ENCODE measurements around the gene RNF223. TPM values are rescaled to one million over a fixed set of nuclear protein-coding genes. Genes with fewer than 3 reads are reported as not detected.

The RNF223 gene
- total and polyA plus RNA-seq, 4 donors = 0.14 TPM; not detected in 3

DNA sequence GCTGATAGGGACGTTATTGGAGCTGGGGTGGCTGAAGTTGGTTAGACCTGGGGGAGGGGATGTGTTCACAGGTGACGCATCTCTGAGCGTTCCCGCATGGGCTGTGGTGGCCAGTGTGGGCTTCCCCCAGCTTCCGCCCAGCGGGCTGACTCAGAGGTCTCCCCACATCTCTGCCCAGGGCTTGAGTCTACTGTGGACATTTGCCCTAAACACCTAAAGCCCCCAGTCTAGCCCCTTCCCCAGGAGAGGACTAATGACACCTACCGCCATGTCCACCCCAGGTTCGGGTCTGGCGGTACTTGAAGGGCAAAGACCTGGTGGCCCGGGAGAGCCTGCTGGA, 52.2 kb downstream of the RNF223 start:
- no peak overlapping the region for H3K27ac ChIP-seq (ENCODE audit: low read depth in 1 of 2, low read length in 2 of 2)
- H3K36me3 ChIP-seq (ENCODE audit: control insufficient read depth in 4 of 4, insufficient read depth in 3 of 4, low read depth in 1 of 4, low read length in 3 of 4) = no peaks in the 10 kb centered on the region
- DNase-seq (ENCODE audit: low spot score) = no peak
- no peak for TF ChIP-seq EGR1 (IDR thresholded peaks at IDR 0.05; ENCODE audit: low read depth in 2 of 2)
- no peak for TF ChIP-seq FOXA1 (IDR thresholded peaks at IDR 0.05)
- no peak for TF ChIP-seq GABPA (IDR thresholded peaks at IDR 0.05 in 1 of 2, conservative IDR thresholded peaks at IDR 0.05 in 1 of 2)
- TF ChIP-seq JUND (IDR thresholded peaks at IDR 0.05) = no peak
- TF ChIP-seq, protein P1, sequence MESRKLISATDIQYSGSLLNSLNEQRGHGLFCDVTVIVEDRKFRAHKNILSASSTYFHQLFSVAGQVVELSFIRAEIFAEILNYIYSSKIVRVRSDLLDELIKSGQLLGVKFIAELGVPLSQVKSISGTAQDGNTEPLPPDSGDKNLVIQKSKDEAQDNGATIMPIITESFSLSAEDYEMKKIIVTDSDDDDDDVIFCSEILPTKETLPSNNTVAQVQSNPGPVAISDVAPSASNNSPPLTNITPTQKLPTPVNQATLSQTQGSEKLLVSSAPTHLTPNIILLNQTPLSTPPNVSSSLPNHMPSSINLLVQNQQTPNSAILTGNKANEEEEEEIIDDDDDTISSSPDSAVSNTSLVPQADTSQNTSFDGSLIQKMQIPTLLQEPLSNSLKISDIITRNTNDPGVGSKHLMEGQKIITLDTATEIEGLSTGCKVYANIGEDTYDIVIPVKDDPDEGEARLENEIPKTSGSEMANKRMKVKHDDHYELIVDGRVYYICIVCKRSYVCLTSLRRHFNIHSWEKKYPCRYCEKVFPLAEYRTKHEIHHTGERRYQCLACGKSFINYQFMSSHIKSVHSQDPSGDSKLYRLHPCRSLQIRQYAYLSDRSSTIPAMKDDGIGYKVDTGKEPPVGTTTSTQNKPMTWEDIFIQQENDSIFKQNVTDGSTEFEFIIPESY (IDR thresholded peaks at IDR 0.05) = no peak
- TF ChIP-seq, protein P2, sequence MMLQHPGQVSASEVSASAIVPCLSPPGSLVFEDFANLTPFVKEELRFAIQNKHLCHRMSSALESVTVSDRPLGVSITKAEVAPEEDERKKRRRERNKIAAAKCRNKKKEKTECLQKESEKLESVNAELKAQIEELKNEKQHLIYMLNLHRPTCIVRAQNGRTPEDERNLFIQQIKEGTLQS (IDR thresholded peaks at IDR 0.05) = no peak
- TF ChIP-seq, protein P3, sequence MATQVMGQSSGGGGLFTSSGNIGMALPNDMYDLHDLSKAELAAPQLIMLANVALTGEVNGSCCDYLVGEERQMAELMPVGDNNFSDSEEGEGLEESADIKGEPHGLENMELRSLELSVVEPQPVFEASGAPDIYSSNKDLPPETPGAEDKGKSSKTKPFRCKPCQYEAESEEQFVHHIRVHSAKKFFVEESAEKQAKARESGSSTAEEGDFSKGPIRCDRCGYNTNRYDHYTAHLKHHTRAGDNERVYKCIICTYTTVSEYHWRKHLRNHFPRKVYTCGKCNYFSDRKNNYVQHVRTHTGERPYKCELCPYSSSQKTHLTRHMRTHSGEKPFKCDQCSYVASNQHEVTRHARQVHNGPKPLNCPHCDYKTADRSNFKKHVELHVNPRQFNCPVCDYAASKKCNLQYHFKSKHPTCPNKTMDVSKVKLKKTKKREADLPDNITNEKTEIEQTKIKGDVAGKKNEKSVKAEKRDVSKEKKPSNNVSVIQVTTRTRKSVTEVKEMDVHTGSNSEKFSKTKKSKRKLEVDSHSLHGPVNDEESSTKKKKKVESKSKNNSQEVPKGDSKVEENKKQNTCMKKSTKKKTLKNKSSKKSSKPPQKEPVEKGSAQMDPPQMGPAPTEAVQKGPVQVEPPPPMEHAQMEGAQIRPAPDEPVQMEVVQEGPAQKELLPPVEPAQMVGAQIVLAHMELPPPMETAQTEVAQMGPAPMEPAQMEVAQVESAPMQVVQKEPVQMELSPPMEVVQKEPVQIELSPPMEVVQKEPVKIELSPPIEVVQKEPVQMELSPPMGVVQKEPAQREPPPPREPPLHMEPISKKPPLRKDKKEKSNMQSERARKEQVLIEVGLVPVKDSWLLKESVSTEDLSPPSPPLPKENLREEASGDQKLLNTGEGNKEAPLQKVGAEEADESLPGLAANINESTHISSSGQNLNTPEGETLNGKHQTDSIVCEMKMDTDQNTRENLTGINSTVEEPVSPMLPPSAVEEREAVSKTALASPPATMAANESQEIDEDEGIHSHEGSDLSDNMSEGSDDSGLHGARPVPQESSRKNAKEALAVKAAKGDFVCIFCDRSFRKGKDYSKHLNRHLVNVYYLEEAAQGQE (IDR thresholded peaks at IDR 0.05) = no peak
- TF ChIP-seq TAF1 (conservative IDR thresholded peaks at IDR 0.05) = no peak
- no peak for TF ChIP-seq RAD21 (IDR thresholded peaks at IDR 0.05)
- no peak for TF ChIP-seq HNF4G (IDR thresholded peaks at IDR 0.05)
- TF ChIP-seq RXRA (IDR thresholded peaks at IDR 0.05) = no peak
- no peak for TF ChIP-seq HNF4A (conservative IDR thresholded peaks at IDR 0.05)
- TF ChIP-seq, protein P4, sequence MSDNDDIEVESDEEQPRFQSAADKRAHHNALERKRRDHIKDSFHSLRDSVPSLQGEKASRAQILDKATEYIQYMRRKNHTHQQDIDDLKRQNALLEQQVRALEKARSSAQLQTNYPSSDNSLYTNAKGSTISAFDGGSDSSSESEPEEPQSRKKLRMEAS (IDR thresholded peaks at IDR 0.05) = no peak
- WGBS = 89% methylated on average over 10 of the region's 10 CpGs
- no peaks in the 10 kb centered on the region for H3K9me3 ChIP-seq (ENCODE audit: control insufficient read depth in 4 of 4, low read length in 3 of 4)
- H3K4me1 ChIP-seq (ENCODE audit: control insufficient read depth in 4 of 4, insufficient read depth in 4 of 4, low read length in 3 of 4) = peaks cover 3 to 10% (median 7%) of the 10 kb centered on the region in 4 donors
- no peak overlapping the region for H3K9ac ChIP-seq (ENCODE audit: low read depth in 1 of 2, low read length in 2 of 2)
- no peaks in the 10 kb centered on the region for H3K27me3 ChIP-seq (ENCODE audit: control insufficient read depth in 4 of 4, insufficient read depth in 4 of 4, low read length in 3 of 4)
- no peak overlapping the region for H3K4me3 ChIP-seq (ENCODE audit: low read depth in 1 of 3, low read length in 3 of 3)

DNA sequence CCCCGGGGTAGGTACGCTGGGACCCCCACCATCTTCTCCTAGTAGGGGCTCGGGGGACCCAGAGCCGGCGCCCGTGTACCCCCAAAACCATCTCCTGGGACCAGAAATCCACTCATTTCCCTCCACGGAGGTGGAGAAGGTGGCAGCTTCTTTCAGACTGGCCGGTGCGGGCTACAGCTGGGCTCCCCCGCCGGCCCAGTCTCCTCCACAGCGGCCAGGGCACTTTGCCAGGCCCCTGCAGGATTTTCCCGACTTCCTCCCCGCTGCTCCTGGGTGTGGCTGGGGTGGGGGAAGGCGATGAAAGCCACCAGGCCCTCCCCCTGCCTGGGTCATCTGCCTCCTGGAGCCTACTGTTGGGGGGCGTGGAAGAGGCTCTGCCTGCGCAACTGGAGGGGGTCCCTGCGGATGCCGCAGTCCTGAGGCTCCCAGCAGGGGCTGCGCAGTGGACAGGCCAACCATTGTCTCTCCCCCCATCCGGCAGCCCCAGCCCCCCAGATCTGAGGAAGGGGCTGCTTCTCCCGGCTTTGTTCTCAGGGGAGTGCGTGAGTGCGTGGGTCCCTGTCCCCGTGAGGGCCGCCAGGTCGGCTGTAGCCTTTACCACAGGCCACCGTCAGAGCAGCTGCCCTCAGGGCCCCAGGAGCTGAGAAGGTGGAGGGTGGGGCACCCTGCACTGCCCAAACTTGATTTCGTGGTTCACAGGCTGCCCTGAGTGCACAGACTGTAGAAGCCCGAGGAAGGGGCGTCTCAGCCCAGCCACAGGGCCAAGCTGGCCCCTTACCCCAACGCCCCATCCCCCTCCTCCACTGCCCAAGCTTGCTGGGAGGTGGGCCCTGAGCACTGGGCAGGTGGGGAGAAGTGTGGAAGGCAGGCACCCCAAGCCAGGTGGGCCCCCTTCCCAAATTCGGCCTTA, 52.8 kb downstream of the RNF223 start:
- TF ChIP-seq, protein P1 (IDR thresholded peaks at IDR 0.05) = no peak
- TF ChIP-seq GABPA (IDR thresholded peaks at IDR 0.05 in 1 of 2, conservative IDR thresholded peaks at IDR 0.05 in 1 of 2) (no peak), HNF4A (conservative IDR thresholded peaks at IDR 0.05) (no peak), SP1 (IDR thresholded peaks at IDR 0.05) (no peak), TAF1 (conservative IDR thresholded peaks at IDR 0.05) (no peak)
- TF ChIP-seq, protein P4 (IDR thresholded peaks at IDR 0.05) = no peak
- DNase-seq (ENCODE audit: low spot score) = peak; percentile 56
- Histone ChIP-seq H3K36me3 (ENCODE audit: control insufficient read depth in 4 of 4, insufficient read depth in 3 of 4, low read depth in 1 of 4, low read length in 3 of 4) (no peaks in the 10 kb centered on the region), H3K9ac (ENCODE audit: low read depth in 1 of 2, low read length in 2 of 2) (no peak overlapping the region), H3K4me1 (ENCODE audit: control insufficient read depth in 4 of 4, insufficient read depth in 4 of 4, low read length in 3 of 4) (peaks cover 3 to 10% (median 7%) of the 10 kb centered on the region in 4 donors), H3K27ac (ENCODE audit: low read depth in 1 of 2, low read length in 2 of 2) (no peak overlapping the region), H3K27me3 (ENCODE audit: control insufficient read depth in 4 of 4, insufficient read depth in 4 of 4, low read length in 3 of 4) (no peaks in the 10 kb centered on the region), H3K4me3 (ENCODE audit: low read depth in 1 of 3, low read length in 3 of 3) (peak overlapping the region in 1 of 3 donors; percentile 91), H3K9me3 (ENCODE audit: control insufficient read depth in 4 of 4, low read length in 3 of 4) (no peaks in the 10 kb centered on the region)
- 48% methylated on average over 33 of the region's 33 CpGs for WGBS

Measured in liver (tissue), 9 donors.